T47D (cell line): ENCODE data around the gene HS6ST1.

Experiments
- DNase-seq, 2 experiments: peaks; one replicate each; pipeline versions ENCODE4 v3.0.0 to v3.0.0-alpha.2; 2011 to 2012; ENCODE audit warnings: low read depth in 1 of 2, low spot score in 1 of 2
- JUND ChIP-seq: IDR thresholded peaks from 2 replicates; pipeline ENCODE4 v1.6.1; 2012; ENCODE audit warnings: low read depth
- in situ Hi-C: cut with HindIII; loops from 2 replicates; pipeline ENCODE4 v1.10.0; 2016; ENCODE audit warnings: low sequenced_read_pairs, low pct_unique_long_range_greater_than_20kb

HS6ST1 gene

DNA sequence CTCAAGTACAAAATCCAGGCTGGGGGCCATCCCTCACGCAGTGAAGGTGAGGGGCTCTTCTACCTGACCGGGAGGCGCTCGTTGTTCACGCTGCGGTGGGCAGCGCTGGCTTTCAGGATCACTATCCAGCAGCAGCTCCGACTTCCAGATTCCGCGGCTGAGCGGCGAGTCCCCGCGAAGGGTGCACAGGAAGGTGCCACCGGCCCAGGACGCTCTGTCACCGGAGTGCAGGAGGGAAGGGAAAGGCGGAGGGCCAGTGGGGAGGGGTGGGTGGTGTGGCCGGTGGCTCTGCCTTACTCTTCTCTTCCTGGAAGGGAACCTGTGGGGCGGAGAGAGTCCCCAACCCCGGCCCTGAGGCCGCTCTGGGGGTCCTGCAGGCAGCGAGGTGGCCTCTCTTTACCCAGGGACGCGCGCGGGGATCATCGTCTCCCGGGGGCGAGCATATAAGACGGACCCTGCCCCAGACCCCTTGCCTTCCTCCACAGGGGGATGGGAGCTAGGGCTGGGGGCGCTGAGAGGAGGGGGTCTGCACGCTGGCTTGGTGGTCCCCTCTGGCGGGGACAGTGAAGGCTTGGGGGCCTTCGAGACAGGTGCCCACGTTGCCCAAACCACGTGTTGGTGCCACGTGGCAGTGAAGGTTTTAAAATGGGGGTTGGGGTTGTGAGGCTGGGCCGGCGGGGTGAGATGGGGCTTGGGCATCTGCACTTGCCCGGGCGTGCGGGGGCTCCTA is 26.9 kb upstream of the HS6ST1 start:
- no peak for TF ChIP-seq JUND
- in situ Hi-C loops: no loop called here
- no peak for DNase-seq

DNA sequence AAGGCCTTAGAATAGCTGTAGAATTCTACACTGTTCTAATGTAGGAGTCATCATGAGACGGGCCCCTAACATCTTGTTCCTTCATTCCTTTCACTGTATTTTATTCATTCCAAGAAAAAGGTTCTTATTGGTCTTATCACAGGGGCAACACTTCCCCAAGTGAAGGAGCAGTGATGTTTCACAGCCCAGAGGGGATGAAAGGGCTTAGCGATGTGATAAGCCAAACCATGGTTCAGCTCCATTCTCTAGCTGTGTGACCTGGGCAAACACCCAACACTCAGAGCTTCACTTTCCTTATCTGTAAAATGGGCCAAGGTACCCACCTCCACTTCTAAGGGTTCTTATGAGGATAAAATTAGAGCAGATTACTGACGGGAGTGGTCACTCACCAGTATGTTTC is 25.4 kb upstream of the HS6ST1 start:
- in situ Hi-C loops: no loop called here
- no peak for TF ChIP-seq JUND
- no peak for DNase-seq

DNA sequence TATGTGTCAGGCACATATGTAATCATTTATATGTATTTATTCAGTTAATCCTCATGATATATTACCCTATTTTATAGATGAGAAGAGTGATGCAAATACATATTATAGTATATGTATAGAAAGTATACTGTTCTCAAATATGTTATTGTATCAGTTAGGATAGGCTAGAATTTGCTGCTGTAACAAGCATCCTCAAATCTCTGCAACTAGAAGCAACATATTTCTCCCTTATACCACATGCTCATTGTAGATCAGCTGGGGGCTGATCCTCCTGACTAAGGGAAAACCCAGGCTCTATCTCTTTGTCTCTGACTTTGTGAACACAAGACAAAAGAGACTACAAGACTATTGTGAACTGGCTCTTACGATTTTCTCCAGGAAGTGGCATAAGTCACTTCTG is 24.8 kb upstream of the HS6ST1 start:
- in situ Hi-C loops: no loop called here
- DNase-seq: no peak
- TF ChIP-seq JUND: no peak

DNA sequence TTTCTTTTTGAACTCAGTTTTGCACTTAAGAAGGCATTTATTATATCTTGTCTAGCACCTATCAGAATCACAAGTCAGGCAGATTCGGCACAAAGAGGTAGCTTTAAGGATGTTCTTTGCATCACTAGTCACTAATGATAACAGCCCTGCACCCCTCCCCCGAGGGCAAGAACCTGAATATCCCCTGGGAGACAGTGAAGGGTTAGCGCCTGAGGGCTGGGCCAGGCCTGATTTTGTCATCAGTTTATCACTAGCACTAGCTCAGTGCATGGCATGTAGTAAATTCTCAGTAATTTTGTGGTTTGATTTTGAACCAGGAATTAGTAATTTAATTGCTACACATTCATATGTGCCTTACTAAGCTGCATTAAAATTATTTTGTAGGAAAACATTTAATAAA is 23.9 kb upstream of the HS6ST1 start:
- in situ Hi-C loops: no loop called here
- no peak for TF ChIP-seq JUND
- DNase-seq: no peak

DNA sequence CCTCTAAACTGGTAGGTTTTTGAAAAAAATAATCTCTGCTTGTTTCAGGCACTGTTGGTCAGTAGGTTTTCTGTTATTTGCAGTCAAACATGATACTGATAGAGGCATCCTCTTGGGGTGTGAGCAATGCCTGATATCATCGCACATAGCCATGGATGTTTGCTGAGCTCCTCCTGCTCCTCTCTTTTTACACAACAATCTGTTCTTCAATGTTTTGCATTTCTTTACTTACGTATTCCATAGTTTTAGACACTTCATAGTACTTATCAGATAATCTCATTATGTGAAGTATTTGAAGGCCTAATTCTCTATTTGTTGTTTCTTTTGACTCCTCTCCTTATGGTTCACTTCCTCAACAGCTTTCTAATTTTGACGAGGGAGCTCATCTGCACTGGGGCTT is 23.0 kb upstream of the HS6ST1 start:
- DNase-seq: no peak
- TF ChIP-seq JUND: no peak
- in situ Hi-C loops: no loop called here

DNA sequence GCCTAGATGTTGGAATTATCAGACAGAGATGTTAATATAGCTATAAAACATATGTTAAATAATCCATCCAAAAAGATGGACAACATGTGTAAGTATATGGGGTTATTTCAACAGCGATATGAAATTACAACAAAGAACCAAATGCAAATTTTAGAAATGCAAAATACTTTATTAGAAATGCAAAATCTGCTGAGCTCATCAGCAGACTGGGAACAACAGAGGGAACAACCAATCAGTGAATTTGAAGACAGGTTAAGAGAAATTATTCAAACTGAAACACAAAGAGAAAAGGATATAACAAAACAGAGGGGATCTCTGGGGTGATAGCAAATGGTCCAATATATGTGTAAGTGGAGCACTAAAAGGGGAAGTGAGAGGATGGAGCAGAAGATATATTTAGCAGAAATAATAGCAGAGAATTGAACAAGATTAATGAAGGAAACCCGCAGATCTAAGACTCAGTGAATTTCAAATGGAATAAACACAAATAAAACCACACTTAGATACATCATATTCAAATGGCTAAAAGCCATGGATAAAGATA is 13.5 kb upstream of the HS6ST1 start:
- TF ChIP-seq JUND: no peak
- in situ Hi-C loops: no loop called here
- DNase-seq: no peak

DNA sequence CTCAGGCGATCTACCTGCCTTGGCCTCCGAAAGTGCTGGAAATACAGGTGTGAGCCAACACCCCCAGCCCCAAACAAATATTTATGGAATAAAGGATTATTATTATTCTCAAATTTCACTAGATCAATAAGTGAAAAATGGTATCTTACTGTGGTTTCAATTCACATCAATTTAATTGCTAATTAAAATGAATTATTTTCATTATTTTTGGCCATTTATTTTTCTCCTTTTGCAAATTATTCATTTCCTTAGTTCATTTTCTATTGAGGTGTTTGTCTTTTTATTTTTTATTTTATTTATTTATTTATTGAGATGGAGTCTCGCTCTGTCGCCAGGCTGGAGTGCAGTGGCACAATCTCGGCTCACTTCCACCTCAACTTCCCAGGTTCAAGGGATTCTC is 11.9 kb upstream of the HS6ST1 start:
- DNase-seq: no peak
- TF ChIP-seq JUND: no peak
- in situ Hi-C loops: no loop called here

DNA sequence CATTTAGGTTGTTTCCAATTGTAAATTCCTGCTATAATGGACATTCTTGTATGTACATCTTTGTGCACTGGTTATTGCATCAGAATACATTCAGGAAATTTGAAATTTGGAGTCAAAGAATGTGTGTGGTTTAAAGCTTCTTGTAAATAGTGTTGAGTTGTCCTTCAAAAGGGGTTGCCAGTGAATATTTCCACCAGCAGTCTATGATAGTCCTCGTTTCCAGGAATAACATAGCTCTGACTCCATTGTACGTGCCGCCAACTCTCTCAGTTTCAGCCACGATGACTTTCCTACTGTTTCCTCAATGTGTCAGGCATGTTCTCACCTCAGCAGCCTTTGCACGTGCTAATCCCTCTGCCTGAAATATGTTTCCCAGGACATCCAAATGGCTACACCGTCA is 10.9 kb upstream of the HS6ST1 start:
- in situ Hi-C loops: no loop called here
- no peak for DNase-seq
- no peak for TF ChIP-seq JUND

DNA sequence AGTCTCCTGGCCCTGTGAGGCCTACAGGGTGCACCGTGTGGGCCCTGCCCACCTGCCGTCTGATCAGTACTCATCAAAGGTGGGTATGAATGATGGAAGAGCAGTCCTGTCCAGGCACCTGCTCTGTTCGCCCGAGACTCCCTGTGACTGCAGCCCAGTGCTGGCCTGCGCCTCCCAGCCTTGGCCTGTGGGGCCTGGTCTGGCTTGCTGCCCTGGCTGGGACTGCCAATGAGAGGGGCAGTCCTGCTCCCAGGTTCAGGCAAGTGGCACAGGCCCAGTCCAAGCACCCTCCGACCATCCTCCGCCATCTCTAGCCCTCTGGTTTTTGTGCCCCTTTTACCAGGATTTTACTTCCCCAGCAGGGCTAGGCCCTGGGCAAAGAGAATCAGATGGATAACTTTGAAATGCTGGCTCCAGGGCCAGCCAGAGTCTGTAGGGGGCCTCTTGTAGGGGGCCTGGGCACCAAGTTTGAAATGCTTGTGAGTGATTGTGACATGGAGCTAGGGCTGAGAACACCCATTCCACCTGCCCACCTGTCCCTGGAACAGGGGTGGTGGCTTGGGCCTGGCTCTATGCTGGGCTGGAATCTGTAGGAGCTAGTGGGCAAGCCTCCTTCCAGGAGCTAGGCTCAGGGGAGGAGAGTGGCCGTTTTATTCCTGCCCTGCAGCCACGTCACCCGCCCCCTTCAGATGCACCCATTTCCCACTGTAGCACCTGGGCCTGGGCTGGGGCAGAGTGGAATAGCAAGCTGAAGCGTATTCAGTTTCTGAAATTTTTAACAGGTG is 8.7 kb upstream of the HS6ST1 start:
- in situ Hi-C loops: no loop called here
- TF ChIP-seq JUND: no peak
- no peak for DNase-seq

DNA sequence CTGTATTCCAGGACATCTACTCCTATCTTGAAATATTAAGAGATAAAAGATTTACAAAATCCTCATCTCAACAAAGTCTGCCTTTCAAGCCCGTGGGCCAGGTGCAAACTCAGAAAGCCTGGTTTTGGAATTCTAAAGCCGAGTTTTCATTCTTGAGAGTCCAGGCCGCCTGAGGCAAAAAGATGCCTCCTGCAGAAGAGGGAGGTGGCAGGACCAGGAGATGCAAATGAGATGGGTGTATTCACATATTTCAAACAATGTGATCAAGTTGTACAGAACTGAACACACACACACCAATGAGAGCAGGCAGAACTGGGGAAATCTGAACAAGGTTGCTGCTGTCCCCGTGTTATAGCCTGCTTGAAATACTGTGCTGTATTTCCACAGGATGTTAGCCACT is 7.7 kb upstream of the HS6ST1 start:
- no peak for DNase-seq
- in situ Hi-C loops: no loop called here
- TF ChIP-seq JUND: no peak

DNA sequence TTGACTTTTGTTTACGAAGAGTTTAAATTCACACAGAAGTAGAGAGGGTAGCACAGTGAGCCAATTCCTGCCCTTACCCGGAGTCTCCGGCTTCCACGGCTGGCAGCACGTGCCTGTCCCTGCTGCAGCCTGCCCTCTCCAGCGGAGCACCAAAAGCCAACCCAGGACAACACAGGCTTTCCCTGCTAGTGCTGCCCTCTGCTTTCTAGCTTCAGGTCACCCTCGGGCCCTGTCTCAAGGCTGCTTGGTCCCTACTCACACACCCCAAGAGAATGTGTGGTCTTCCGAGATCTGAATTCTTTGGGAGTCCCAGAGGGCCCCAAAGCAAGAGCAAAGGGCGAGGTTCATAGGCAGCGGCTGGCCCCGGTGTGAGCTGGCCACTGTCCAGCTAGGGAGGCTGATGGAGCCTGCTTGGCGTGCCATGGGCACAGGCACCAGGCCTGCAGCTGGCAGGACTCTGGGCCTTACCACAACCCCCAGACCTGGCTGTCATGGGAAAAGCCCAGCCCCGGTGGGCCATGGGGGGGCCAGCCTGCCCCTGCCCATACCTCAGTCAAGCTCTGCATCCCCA is 7.0 kb upstream of the HS6ST1 start:
- in situ Hi-C loops: no loop called here
- DNase-seq: peak in 1 of 2 experiments; percentile 23

DNA sequence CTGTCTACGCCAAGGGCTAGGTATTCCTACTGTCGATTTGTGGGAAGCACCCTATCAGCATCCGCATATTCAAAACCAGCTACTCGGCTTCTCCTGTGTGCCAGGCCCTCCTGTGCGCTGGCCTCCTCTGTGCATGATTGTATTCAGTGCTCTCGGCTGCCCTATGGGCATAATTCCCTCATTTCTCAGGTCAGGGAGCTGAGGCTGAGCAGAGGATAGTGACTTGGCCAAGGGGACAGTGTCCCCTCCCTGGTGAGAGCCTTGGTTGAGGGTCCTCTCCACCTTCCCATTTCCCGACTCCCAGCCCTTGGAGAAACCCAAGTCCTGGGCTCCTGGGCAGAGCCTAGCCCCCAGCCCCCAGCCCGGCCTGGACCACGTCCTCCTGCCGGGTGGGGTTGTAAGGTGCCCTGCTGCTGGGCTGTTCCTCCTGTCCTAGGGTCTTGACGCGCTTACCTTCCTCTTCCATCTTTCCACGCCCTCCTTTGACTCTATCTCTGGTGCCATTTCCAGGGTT is 6.3 kb upstream of the HS6ST1 start:
- in situ Hi-C loops: no loop called here
- DNase-seq: no peak
- no peak for TF ChIP-seq JUND

More for the DNA sequence above, 7.0 kb upstream of the HS6ST1 start:
- no peak for TF ChIP-seq JUND
